ENCODE data around the gene P3R3URF. TPM values are rescaled to one million over a fixed set of nuclear protein-coding genes. Genes with fewer than 3 reads are reported as not detected.
A peak's percentile ranks its signal among the peaks of the same experiment; 100 is the strongest.

Gene P3R3URF
- total and polyA plus RNA-seq, 9 of the 15 experiments (the other 6 are each of a cell fraction or from before 2014, with no cell fraction given): not detected

DNA sequence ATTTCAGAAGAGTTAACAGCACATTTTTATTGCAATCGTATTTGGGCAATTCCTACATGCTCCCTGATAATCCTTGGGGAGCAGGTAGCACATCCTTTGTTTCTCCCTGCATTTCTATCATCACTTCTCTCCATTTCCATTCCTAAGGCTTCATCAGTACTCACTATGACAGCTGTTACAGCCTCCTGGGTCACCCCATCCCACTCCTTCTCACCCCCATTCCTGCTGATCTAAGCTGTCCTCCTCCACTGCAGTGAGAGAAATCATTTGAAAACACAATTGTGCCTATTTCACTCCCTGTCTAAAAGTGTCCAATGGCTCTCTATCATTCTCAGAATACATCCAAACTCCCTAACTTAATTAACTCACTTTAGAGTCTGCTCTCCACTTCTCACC is 18.4 kb downstream of the P3R3URF start:
- FAIRE-seq (no peak), ATAC-seq (peak; percentile 5), DNase-seq (ENCODE audit: extremely low read depth in 1 of 4, low spot score in 3 of 4) (peak in 1 of 4 experiments; percentile 44)
- Histone ChIP-seq H3K79me2 (ENCODE audit: control insufficient read depth, insufficient read depth, low read length) (no peaks in the 10 kb centered on the region), H3K4me1 (replicated peaks in 1 of 2; ENCODE audit: control insufficient read depth in 2 of 2, insufficient read depth in 2 of 2, low read length in 2 of 2) (peaks cover 36 to 46% of the 10 kb centered on the region in 2 experiments), H3K27me3 (ENCODE audit: control insufficient read depth in 2 of 2, insufficient read depth in 2 of 2, low read length in 2 of 2) (peaks cover 0 to 1% of the 10 kb centered on the region in 2 experiments; a peak in 2 of 5 replicates), H3K9ac (ENCODE audit: insufficient read depth in 1 of 2, low read depth in 2 of 2, low read length in 2 of 2) (peak overlapping the region in 1 of 2 experiments; percentile 12; a peak in 1 of 4 replicates), H2AFZ (ENCODE audit: low read depth, low read length) (no peak overlapping the region), H3K4me3 (no peak overlapping the region), H3K36me3 (ENCODE audit: control insufficient read depth, insufficient read depth, low read length) (no peaks in the 10 kb centered on the region), H3K9me3 (replicated peaks; ENCODE audit: control insufficient read depth, insufficient read depth, low read depth, low read length) (0 out of 2 replicates have a peak, but pooled peaks cover 3% of the 10 kb centered on the region), H3K4me2 (ENCODE audit: insufficient read depth, low read length) (peak overlapping the region; percentile 60), H3K27ac (ENCODE audit: extremely low read depth, low read depth, low read length) (peak overlapping the region; percentile 42; the same call in 1 of the 3 replicates), H4K20me1 (replicated peaks; ENCODE audit: control insufficient read depth, insufficient read depth, low read length) (no peaks in the 10 kb centered on the region), H3K9me1 (ENCODE audit: control insufficient read depth, insufficient read depth, low read length) (no peaks in the 10 kb centered on the region)
- TF ChIP-seq ZNF239 (CRISPR knock-in tag; IDR thresholded peaks at IDR 0.05) (no peak), BACH1 (tag; IDR thresholded peaks at IDR 0.05) (0 out of 2 replicates have a peak, but pooled peaks have one; percentile 8)
- TF ChIP-seq, protein P1, sequence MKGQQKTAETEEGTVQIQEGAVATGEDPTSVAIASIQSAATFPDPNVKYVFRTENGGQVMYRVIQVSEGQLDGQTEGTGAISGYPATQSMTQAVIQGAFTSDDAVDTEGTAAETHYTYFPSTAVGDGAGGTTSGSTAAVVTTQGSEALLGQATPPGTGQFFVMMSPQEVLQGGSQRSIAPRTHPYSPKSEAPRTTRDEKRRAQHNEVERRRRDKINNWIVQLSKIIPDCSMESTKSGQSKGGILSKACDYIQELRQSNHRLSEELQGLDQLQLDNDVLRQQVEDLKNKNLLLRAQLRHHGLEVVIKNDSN (CRISPR knock-in tag; IDR thresholded peaks at IDR 0.05): 0 out of 2 replicates have a peak, but pooled peaks have one; percentile 1
- WGBS (ENCODE audit: insufficient coverage, low coverage, missing lambda C conversion rate): 50% methylated on average over 1 of the region's 1 CpG
- in situ Hi-C loops (cut with MboI): no loop called here
- POLR2A ChIA-PET: interaction anchor here (0.6 to 2.7 kb wide), 22 partner anchors 8 to 1437 kb away, joined by 3 to 15 read pairs (median 4); partner anchors contain the start of genes PIK3R3 and PRDX1
- BruUV-seq (replicated peaks): no TSS peak
- CTCF ChIA-PET (ENCODE audit: low intra/inter-chr PET ratio): no interaction called here
- intact Hi-C loops (cut with micrococcal nuclease): loop anchor here (1.0 kb wide), 1 partner anchor 25 kb away; no protein-coding TSS in a partner anchor

DNA sequence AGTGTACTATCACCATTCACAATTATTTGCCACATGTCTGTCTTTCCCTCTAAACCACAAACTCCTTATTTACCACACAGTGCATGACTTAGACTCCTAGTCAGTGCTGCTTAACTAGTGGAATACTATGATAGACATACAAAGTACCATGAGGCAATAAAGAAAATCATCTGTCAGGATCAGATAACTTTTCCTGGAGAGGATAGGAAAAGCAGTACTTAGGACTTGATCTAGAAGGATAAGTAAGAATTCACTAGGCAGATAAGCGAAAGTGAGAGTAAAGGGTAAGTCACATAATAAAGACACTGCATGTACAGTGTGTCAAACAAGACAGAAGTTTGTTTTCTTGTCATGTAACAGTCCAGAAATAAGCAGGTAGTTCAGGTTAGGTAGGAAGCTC is 22.6 kb downstream of the P3R3URF start:
- H3K9ac ChIP-seq (ENCODE audit: insufficient read depth in 1 of 2, low read depth in 2 of 2, low read length in 2 of 2): no peak overlapping the region
- no peak overlapping the region for H3K27ac ChIP-seq (ENCODE audit: extremely low read depth, low read depth, low read length)
- FAIRE-seq (no peak), DNase-seq (ENCODE audit: extremely low read depth in 1 of 4, low spot score in 3 of 4) (no peak), ATAC-seq (no peak)
- no peaks in the 10 kb centered on the region for H3K27me3 ChIP-seq (ENCODE audit: control insufficient read depth in 2 of 2, insufficient read depth in 2 of 2, low read length in 2 of 2)
- no peak overlapping the region; the same call in 1 of the 2 replicates for H2AFZ ChIP-seq (ENCODE audit: low read depth, low read length)
- H3K4me2 ChIP-seq (ENCODE audit: insufficient read depth, low read length): no peak overlapping the region
- ChIA-PET POLR2A (no interaction called here), CTCF (ENCODE audit: low intra/inter-chr PET ratio) (no interaction called here)
- H3K79me2 ChIP-seq (ENCODE audit: control insufficient read depth, insufficient read depth, low read length): no peaks in the 10 kb centered on the region
- H4K20me1 ChIP-seq (replicated peaks; ENCODE audit: control insufficient read depth, insufficient read depth, low read length): no peaks in the 10 kb centered on the region
- in situ Hi-C loops (cut with MboI) (no loop called here), intact Hi-C loops (cut with micrococcal nuclease) (no loop called here)
- no peaks in the 10 kb centered on the region for H3K36me3 ChIP-seq (ENCODE audit: control insufficient read depth, insufficient read depth, low read length)
- H3K4me1 ChIP-seq (replicated peaks in 1 of 2; ENCODE audit: control insufficient read depth in 2 of 2, insufficient read depth in 2 of 2, low read length in 2 of 2): peaks cover 36 to 37% of the 10 kb centered on the region in 2 experiments
- no peaks in the 10 kb centered on the region for H3K9me1 ChIP-seq (ENCODE audit: control insufficient read depth, insufficient read depth, low read length)
- H3K4me3 ChIP-seq: no peak overlapping the region
- WGBS (ENCODE audit: insufficient coverage, low coverage, missing lambda C conversion rate): 53% methylated on average over 1 of the region's 1 CpG
- no TSS peak for BruUV-seq (replicated peaks)
- 0 out of 2 replicates have a peak, but pooled peaks cover 3% of the 10 kb centered on the region for H3K9me3 ChIP-seq (replicated peaks; ENCODE audit: control insufficient read depth, insufficient read depth, low read depth, low read length)
- no peak for TF ChIP-seq ZNF311 (CRISPR knock-in tag; IDR thresholded peaks at IDR 0.05)
- peak; percentile 60; the same call in 1 of the 2 replicates for TF ChIP-seq SMARCE1 (IDR thresholded peaks at IDR 0.05)
- peak; percentile 42; the same call in 1 of the 2 replicates for TF ChIP-seq TAL1 (IDR thresholded peaks at IDR 0.05)
- no peak for TF ChIP-seq SIN3A (IDR thresholded peaks at IDR 0.05; ENCODE audit: borderline replicate concordance in 2 of 2, control insufficient read depth in 1 of 2, low read depth in 2 of 2, low read length in 2 of 2)
- TF ChIP-seq, protein P2, sequence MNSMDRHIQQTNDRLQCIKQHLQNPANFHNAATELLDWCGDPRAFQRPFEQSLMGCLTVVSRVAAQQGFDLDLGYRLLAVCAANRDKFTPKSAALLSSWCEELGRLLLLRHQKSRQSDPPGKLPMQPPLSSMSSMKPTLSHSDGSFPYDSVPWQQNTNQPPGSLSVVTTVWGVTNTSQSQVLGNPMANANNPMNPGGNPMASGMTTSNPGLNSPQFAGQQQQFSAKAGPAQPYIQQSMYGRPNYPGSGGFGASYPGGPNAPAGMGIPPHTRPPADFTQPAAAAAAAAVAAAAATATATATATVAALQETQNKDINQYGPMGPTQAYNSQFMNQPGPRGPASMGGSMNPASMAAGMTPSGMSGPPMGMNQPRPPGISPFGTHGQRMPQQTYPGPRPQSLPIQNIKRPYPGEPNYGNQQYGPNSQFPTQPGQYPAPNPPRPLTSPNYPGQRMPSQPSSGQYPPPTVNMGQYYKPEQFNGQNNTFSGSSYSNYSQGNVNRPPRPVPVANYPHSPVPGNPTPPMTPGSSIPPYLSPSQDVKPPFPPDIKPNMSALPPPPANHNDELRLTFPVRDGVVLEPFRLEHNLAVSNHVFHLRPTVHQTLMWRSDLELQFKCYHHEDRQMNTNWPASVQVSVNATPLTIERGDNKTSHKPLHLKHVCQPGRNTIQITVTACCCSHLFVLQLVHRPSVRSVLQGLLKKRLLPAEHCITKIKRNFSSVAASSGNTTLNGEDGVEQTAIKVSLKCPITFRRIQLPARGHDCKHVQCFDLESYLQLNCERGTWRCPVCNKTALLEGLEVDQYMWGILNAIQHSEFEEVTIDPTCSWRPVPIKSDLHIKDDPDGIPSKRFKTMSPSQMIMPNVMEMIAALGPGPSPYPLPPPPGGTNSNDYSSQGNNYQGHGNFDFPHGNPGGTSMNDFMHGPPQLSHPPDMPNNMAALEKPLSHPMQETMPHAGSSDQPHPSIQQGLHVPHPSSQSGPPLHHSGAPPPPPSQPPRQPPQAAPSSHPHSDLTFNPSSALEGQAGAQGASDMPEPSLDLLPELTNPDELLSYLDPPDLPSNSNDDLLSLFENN (IDR thresholded peaks at IDR 0.05; ENCODE audit: low read depth in 2 of 2, low read length in 2 of 2): no peak
- 0 out of 4 replicates have a peak, but pooled peaks of 1 of the 2 experiments have one; percentile 31 for TF ChIP-seq FOXK2 (conservative IDR thresholded peaks at IDR 0.05 in 1 of 2, IDR thresholded peaks at IDR 0.05 in 1 of 2; ENCODE audit: low read depth in 2 of 2)
